ENCODE measurements around the gene DSG2.

- TF ChIP-seq CTCF (IDR thresholded peaks at IDR 0.05; ENCODE audit: borderline replicate concordance, extremely low read depth, low read length, poor library complexity, severe bottlenecking) = no peak
- TF ChIP-seq EZH2 (IDR thresholded peaks at IDR 0.05; ENCODE audit: borderline replicate concordance, low read depth, low read length, severe bottlenecking) = no peak
Measured at GRCh38 chr18:31591628-31592027, 93.7 kb downstream of the DSG2 start, which contains the start of gene TTR.
